Panc1 (cell line): Measurements from ENCODE around the gene SRP72. TPM values are rescaled to one million over a fixed set of nuclear protein-coding genes. Genes with fewer than 3 reads are reported as not detected.

Experiments
- ATAC-seq: fragments of 200-7000 bp; cut with Tn5 transposase; 2 replicates; pipeline ENCODE4 v1.9.1; 2020; ENCODE audit warnings: mild to moderate bottlenecking, moderate library complexity
- BruUV-seq: library from RNA; stranded (reverse); fragments of 400-500 nt; replicated peaks from 2 replicates; lab custom pipeline; 2021; lab: Mats Ljungman, UMichigan
- CTCF ChIA-PET: fragments of 300-600 bp; sonication (Branson Sonifier 250); formaldehyde crosslinking; loops from one replicate; lab custom pipeline; 2022; ENCODE audit warnings: antibody characterized with exemption; lab: Charles Lee
- POLR2A ChIA-PET: fragments of 300-600 bp; sonication (Branson Sonifier 250); formaldehyde crosslinking; loops from one replicate; lab custom pipeline; 2022; ENCODE audit warnings: antibody characterized with exemption; lab: Charles Lee
- DNase-seq: peaks from one replicate; pipeline ENCODE4 v3.0.0-alpha.2; 2010; ENCODE audit warnings: low read depth, low spot score
- H3K27ac ChIP-seq: 2 replicates; pipeline ENCODE4 v1.5.1; 2011; ENCODE audit warnings: mild to moderate bottlenecking, low read length, inconsistent platforms
- H3K27me3 ChIP-seq: fragments of 200-500 bp; sonication (Bioruptor generic); 2 replicates; pipeline ENCODE4 v1.6.0; 2014; ENCODE audit warnings: low read length, inconsistent platforms; ENCODE audit not compliant: control insufficient read depth, insufficient read depth
- H3K36me3 ChIP-seq: fragments of 200-500 bp; sonication (Bioruptor generic); 2 replicates; pipeline ENCODE4 v1.5.1; 2014; ENCODE audit warnings: inconsistent platforms, mild to moderate bottlenecking, low read length, moderate library complexity; ENCODE audit not compliant: control insufficient read depth, insufficient read depth
- H3K4me1 ChIP-seq: 2 replicates; pipeline ENCODE4 v1.5.1; 2011; ENCODE audit warnings: inconsistent platforms, mild to moderate bottlenecking, low read length, moderate library complexity; ENCODE audit not compliant: control insufficient read depth, insufficient read depth
- H3K4me3 ChIP-seq, 2 experiments: 2 replicates each; pipeline ENCODE4 v1.5.1; 2011 to 2012; ENCODE audit warnings: low read depth in 2 of 2, low read length in 2 of 2, mild to moderate bottlenecking in 2 of 2, inconsistent platforms in 1 of 2, moderate library complexity in 1 of 2
- H3K9me3 ChIP-seq: fragments of 200-500 bp; sonication (Bioruptor generic); 2 replicates; pipeline ENCODE4 v1.5.1; 2014; ENCODE audit warnings: low read depth, mild to moderate bottlenecking, inconsistent platforms, low read length, moderate library complexity; ENCODE audit not compliant: control insufficient read depth, insufficient read depth
- CTCF ChIP-seq: fragments of 450-650 bp; IDR thresholded peaks from 2 replicates; pipeline ENCODE4 v1.5.1; 2017; ENCODE audit warnings: mild to moderate bottlenecking
- POLR2AphosphoS5 ChIP-seq: IDR thresholded peaks from 2 replicates; pipeline ENCODE4 v1.6.1; 2012; ENCODE audit warnings: mild to moderate bottlenecking, low read depth, low read length, moderate library complexity
- REST ChIP-seq, 2 experiments: IDR thresholded peaks; 2 replicates each; pipeline ENCODE4 v1.6.1; 2011 to 2012; ENCODE audit warnings: low read depth in 2 of 2, control low read depth in 1 of 2, low read length in 1 of 2, mild to moderate bottlenecking in 1 of 2, moderate library complexity in 1 of 2; ENCODE audit not compliant: insufficient read depth in 1 of 2
- SIN3A ChIP-seq: IDR thresholded peaks from 2 replicates; pipeline ENCODE4 v1.6.1; 2012; ENCODE audit warnings: low read depth, mild to moderate bottlenecking, low read length, moderate library complexity, borderline replicate concordance; ENCODE audit not compliant: insufficient read depth
- TCF7L2 ChIP-seq: IDR thresholded peaks from 2 replicates; pipeline ENCODE4 v1.6.1; 2011; ENCODE audit warnings: mild to moderate bottlenecking, low read depth, low read length, inconsistent platforms
- in situ Hi-C: cut with HindIII; loops from 2 replicates; pipeline ENCODE4 v1.10.0; 2016; ENCODE audit warnings: low sequenced_read_pairs, low pct_unique_long_range_greater_than_20kb
- intact Hi-C: fragments of 100-400 bp; cut with micrococcal nuclease; formaldehyde crosslinking; loops from one replicate; pipeline ENCODE4 v1.10.0; 2022; ENCODE audit not compliant: unreplicated experiment
- total RNA-seq: library from RNA; stranded (reverse); gene quantifications from one replicate; pipeline ENCODE4 v1.2.1, GENCODE V29; 2021; ENCODE audit not compliant: unreplicated experiment

Gene SRP72
- total RNA-seq, 1 experiment from 2014 or later: 82.4 TPM

- ATAC-seq (no peak), DNase-seq (no peak)
- Histone ChIP-seq H3K4me1 (no peaks in the 10 kb centered on the region), H3K27ac (no peak overlapping the region), H3K4me3 (no peak overlapping the region), H3K27me3 (no peaks in the 10 kb centered on the region), H3K9me3 (no peaks in the 10 kb centered on the region), H3K36me3 (peaks cover 32% of the 10 kb centered on the region)
- in situ Hi-C loops (no loop called here), intact Hi-C loops (no loop called here)
- no peak for TF ChIP-seq REST (IDR thresholded peaks at IDR 0.05; ENCODE audit: insufficient read depth in 1 of 2, low read depth in 2 of 2, low read length in 1 of 2)
- TF ChIP-seq SIN3A: no peak
- TF ChIP-seq TCF7L2: no peak
- no peak for TF ChIP-seq POLR2AphosphoS5
- no peak for TF ChIP-seq CTCF
- ChIA-PET CTCF (no interaction called here), POLR2A (no interaction called here)
- no TSS peak for BruUV-seq
Measured at GRCh38 chr4:56475917-56476316, 8.5 kb downstream of the SRP72 start.

GRCh38 chr4:56477192-56477702 lies 9.8 kb downstream of the SRP72 start:
- no peaks in the 10 kb centered on the region for H3K9me3 ChIP-seq
- BruUV-seq: no TSS peak
- no peaks in the 10 kb centered on the region for H3K27me3 ChIP-seq
- ChIA-PET POLR2A (no interaction called here), CTCF (no interaction called here)
- H3K36me3 ChIP-seq: peaks cover 26% of the 10 kb centered on the region; the same call in 1 of the 2 replicates
- in situ Hi-C loops: no loop called here
- H3K27ac ChIP-seq: no peak overlapping the region
- ATAC-seq: no peak
- no peak overlapping the region for H3K4me3 ChIP-seq
- no peaks in the 10 kb centered on the region for H3K4me1 ChIP-seq
- DNase-seq: no peak
- TF ChIP-seq REST (IDR thresholded peaks at IDR 0.05; ENCODE audit: insufficient read depth in 1 of 2, low read depth in 2 of 2, low read length in 1 of 2) (no peak), POLR2AphosphoS5 (no peak), SIN3A (no peak), TCF7L2 (no peak), CTCF (no peak)
- intact Hi-C loops: no loop called here
